Astrocyte of the cerebellum (primary cell): ENCODE results near the gene HMGB3.
A peak's percentile ranks its signal among the peaks of the same experiment; 100 is the strongest.

ENCODE experiments used
- DNase-seq: peaks from one replicate; pipeline ENCODE4 v3.0.0-alpha.2; 2011; ENCODE audit warnings: low read depth
- H3K4me3 ChIP-seq: 2 replicates; pipeline ENCODE4 v1.5.1; 2011; ENCODE audit warnings: mild to moderate bottlenecking, low read depth, low read length, moderate library complexity
- in situ Hi-C: cut with HindIII; loops from 2 replicates; pipeline ENCODE4 v1.10.0; 2017; ENCODE audit warnings: low sequenced_read_pairs
- TF ChIP-seq, protein P1 (sequence below): IDR thresholded peaks from 2 replicates; pipeline ENCODE4 v1.5.1; 2012; ENCODE audit warnings: low read length, low read depth, moderate library complexity, mild to moderate bottlenecking; ENCODE audit errors: missing control alignments

Gene HMGB3

DNA sequence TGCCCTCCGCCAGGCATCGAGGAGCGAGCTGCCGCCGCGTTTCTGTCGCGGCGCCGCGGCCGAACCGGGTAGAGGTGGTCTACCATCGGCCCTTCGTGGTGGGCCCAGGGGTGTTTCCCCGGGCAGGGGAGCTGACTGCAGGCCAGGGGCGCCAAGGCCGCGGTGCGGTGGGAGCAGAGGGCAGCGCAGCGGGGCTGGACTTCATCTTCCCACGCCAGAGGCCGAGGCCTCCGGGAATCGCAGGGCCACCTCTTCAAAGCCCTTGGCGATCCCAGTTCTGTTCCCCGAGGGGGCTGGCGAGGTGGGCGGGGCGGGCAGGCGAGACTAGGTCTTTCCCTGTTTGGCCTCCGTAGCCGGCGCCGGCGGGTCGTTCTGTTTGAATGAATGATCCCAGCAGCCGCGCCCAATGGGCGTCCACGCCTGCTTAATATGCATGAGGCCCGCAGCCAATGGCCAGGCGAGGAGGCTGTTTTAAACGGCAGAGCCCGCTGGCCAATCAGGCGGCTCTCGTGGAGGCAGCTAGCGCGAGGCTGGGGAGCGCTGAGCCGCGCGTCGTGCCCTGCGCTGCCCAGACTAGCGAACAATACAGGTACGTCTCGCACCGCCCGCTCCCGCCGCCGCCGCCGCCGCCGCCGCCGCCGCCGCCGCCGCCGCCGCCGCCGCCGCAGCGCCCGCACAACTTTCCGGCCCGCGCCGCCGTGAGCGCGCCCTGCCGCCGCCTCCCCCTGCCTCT is at the start of gene HMGB3:
HMGB3 (plus strand) TSS at position 548 of the 733 bp plus-strand sequence. CDS start 2,265 bp downstream, outside the sequence.
- in situ Hi-C loops = no loop called here
- peak within 1 kb of the TSS; percentile 54 for H3K4me3 ChIP-seq
- TF ChIP-seq, protein P1, sequence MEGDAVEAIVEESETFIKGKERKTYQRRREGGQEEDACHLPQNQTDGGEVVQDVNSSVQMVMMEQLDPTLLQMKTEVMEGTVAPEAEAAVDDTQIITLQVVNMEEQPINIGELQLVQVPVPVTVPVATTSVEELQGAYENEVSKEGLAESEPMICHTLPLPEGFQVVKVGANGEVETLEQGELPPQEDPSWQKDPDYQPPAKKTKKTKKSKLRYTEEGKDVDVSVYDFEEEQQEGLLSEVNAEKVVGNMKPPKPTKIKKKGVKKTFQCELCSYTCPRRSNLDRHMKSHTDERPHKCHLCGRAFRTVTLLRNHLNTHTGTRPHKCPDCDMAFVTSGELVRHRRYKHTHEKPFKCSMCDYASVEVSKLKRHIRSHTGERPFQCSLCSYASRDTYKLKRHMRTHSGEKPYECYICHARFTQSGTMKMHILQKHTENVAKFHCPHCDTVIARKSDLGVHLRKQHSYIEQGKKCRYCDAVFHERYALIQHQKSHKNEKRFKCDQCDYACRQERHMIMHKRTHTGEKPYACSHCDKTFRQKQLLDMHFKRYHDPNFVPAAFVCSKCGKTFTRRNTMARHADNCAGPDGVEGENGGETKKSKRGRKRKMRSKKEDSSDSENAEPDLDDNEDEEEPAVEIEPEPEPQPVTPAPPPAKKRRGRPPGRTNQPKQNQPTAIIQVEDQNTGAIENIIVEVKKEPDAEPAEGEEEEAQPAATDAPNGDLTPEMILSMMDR = no peak

DNA sequence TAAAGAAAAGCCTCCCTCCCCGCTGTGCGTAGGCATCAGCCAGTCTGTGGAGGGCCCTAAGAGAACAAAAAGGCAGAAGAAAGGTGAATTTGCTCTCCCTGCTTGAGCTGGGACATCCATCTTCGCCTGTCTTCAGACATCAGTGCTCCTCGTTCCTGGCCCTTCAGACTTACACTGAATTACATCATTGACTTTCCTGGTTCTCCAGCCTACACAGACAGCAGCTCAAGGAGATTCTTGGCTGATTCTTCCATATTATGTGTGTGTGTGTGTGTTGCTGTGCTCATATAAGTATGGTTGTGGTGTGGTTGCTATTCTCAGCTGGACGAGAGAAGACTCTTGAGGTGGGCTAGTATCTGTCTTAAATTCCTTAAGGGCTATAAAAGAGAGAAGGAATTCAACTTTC is 49.2 kb upstream of the HMGB3 start:
- TF ChIP-seq, protein P1 = no peak
- H3K4me3 ChIP-seq = no peak overlapping the region
- DNase-seq = no peak
- in situ Hi-C loops = no loop called here

More for the DNA sequence above, at the start of gene HMGB3:
- DNase-seq = peak; percentile 78

DNA sequence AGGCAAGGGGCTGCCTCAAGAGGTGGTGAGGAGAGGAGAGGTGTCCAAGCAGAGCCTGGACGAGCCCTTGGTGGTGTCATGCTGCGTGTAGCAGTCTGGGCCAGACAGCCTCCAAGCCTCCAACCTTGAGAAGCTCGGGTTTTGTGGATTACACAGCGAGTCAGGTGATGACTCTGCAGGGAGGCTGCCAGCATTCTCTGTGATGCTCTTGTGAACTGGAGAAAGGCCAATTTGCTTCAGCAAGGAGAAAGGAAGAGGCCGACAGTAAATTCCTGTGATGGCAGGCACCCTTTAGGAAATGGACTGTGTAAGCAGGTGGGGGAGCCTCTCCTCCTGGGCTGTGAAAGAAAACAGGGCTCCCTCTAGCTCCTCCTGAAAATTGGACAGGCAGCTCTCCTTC is 48.7 kb upstream of the HMGB3 start:
- in situ Hi-C loops = no loop called here

DNA sequence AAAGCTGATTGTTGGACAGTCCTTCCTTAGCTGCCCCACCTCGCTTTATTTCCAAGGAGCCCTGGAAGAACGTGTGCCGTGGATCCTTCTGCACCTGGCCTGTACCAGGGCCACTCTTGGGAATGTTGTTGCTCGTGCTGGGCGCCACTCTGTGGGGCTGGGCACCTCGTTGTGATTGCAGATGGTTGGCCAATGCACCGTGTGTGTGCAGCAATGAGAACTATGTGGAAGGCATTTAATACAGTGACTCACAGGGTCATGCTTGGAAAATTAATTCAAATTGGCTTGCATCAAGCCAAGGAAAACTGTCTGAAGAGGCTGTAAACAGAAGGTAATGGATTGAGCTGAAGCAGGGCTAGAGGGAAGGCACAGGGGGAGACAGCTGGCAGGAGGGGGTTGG is 47.7 kb upstream of the HMGB3 start:
- no peak overlapping the region for H3K4me3 ChIP-seq
- in situ Hi-C loops = no loop called here
- peak; percentile 39 for DNase-seq
- TF ChIP-seq, protein P1 = no peak

More for the DNA sequence above, 48.7 kb upstream of the HMGB3 start:
- no peak overlapping the region for H3K4me3 ChIP-seq
- TF ChIP-seq, protein P1 = no peak
- DNase-seq = peak; percentile 53

DNA sequence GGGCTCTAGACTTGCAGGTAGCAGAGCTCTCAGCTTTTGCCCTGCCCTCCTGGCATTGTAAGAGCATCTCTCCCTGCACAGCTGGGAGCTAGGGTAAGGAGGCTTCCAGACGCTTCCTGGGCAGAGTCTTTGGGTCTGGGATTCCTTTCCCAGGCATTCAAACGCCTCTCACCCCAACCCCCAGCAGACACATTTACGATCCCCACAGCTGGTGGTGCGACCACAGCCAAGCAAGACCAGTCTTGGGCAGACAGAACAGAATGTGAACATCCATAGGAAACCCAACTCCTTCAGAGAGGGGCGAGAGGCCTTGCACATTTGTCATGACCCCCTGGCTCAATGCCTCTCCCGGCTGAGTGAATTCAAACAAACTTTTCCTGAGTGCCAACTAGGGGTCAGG is 46.6 kb upstream of the HMGB3 start:
- in situ Hi-C loops = no loop called here
- DNase-seq = no peak
- no peak overlapping the region for H3K4me3 ChIP-seq

DNA sequence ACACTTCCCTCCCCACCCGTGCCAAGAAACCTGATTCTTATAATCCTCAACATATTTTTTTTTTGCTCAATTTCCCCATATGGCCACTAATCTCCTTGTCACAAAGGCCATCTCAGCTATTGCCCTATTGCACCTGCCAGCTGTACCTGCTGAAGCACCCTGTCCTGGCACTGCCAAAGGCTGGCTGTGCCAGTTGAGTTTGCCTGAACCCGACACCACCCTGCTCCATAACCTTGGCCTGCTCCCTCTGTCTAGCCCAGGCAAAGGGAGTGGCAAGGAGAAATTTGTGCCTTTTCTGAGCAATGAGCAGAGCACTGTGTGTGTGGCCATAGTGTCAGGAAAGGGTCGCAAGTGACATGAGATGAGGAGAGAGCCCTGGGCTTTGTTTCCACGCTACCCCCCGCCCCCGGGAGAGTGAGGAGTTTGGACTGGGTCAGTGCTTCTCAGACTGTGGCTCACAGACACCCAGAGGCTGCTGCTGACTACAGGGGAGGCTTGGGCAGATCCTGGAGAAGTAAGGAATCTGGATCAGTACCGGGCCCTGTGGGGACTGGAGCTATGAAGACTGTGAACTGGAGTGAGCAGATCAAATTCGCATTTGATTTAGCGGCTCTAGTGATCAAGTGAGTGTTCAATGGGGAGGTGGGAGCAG is 42.2 kb upstream of the HMGB3 start:
- in situ Hi-C loops = no loop called here

More for the DNA sequence above, 46.6 kb upstream of the HMGB3 start:
- TF ChIP-seq, protein P1 = no peak

More for the DNA sequence above, 42.2 kb upstream of the HMGB3 start:
- no peak overlapping the region for H3K4me3 ChIP-seq
- TF ChIP-seq, protein P1 = no peak
- no peak for DNase-seq
